GM23338 (cell line): Measurements from ENCODE around the gene MRPS15. TPM values are rescaled to one million over a fixed set of nuclear protein-coding genes. Genes with fewer than 3 reads are reported as not detected.

Experiments
- ATAC-seq: fragments of 200-7000 bp; cut with Tn5 transposase; 3 replicates; pipeline ENCODE4 v1.9.1; 2020
- DNase-seq: peaks from one replicate; pipeline ENCODE4 v3.0.0-alpha.2; 2015; ENCODE audit warnings: low spot score
- H2AFZ ChIP-seq: fragments of 200-600 bp; sonication (generic); 2 replicates; pipeline ENCODE4 v1.8.0; 2016; ENCODE audit warnings: antibody characterized with exemption, mild to moderate bottlenecking, moderate library complexity
- H3F3A ChIP-seq: fragments of 200-600 bp; sonication (generic); replicated peaks from 2 replicates; pipeline ENCODE4 v1.8.0; 2017; ENCODE audit warnings: antibody characterized with exemption, mixed run types, low read depth
- H3K27ac ChIP-seq: fragments of 200-600 bp; sonication (generic); 2 replicates; pipeline ENCODE4 v1.6.1; 2016; ENCODE audit warnings: low read depth
- H3K27me3 ChIP-seq: fragments of 200-600 bp; sonication (generic); 2 replicates; pipeline ENCODE4 v1.8.0; 2016; ENCODE audit warnings: mild to moderate bottlenecking, mixed run types, moderate library complexity; ENCODE audit not compliant: insufficient read depth
- H3K36me3 ChIP-seq: fragments of 200-600 bp; sonication (generic); 2 replicates; pipeline ENCODE4 v1.8.0; 2016; ENCODE audit warnings: mild to moderate bottlenecking; ENCODE audit not compliant: insufficient read depth
- H3K4me1 ChIP-seq: fragments of 200-600 bp; sonication (generic); 2 replicates; pipeline ENCODE4 v1.8.0; 2016; ENCODE audit warnings: mild to moderate bottlenecking, moderate library complexity; ENCODE audit not compliant: insufficient read depth
- H3K4me2 ChIP-seq: fragments of 200-600 bp; sonication (generic); 2 replicates; pipeline ENCODE4 v1.7.1; 2017; ENCODE audit warnings: mixed run types
- H3K4me3 ChIP-seq: fragments of 200-600 bp; sonication (generic); 2 replicates; pipeline ENCODE4 v1.6.1; 2016; ENCODE audit warnings: mixed run types
- H3K79me2 ChIP-seq: fragments of 200-600 bp; sonication (generic); replicated peaks from 2 replicates; pipeline ENCODE4 v1.8.0; 2017; ENCODE audit warnings: mild to moderate bottlenecking; ENCODE audit not compliant: insufficient read depth
- H3K9me2 ChIP-seq: fragments of 200-600 bp; sonication (generic); 2 replicates; pipeline ENCODE4 v1.8.0; 2017; ENCODE audit not compliant: insufficient read depth
- H4K20me1 ChIP-seq: fragments of 200-600 bp; sonication (generic); replicated peaks from 2 replicates; pipeline ENCODE4 v1.8.0; 2017; ENCODE audit warnings: mild to moderate bottlenecking; ENCODE audit not compliant: insufficient read depth
- H3K27ac Mint-ChIP-seq: 2 replicates; pipeline ENCODE4 v1.8.0; 2020; ENCODE audit warnings: inconsistent platforms, mild to moderate bottlenecking, moderate library complexity, mixed read lengths
- H3K27me3 Mint-ChIP-seq: 3 replicates; pipeline ENCODE4 v1.8.0; 2022; ENCODE audit warnings: low read depth, mild to moderate bottlenecking, moderate library complexity, mixed read lengths, inconsistent platforms; ENCODE audit not compliant: insufficient read depth, poor library complexity
- H3K36me3 Mint-ChIP-seq: 3 replicates; pipeline ENCODE4 v1.8.0; 2021; ENCODE audit warnings: low read depth, mild to moderate bottlenecking, inconsistent platforms, moderate library complexity, mixed read lengths
- H3K4me1 Mint-ChIP-seq: 3 replicates; pipeline ENCODE4 v1.8.0; 2020; ENCODE audit warnings: mild to moderate bottlenecking, inconsistent platforms, mixed read lengths
- H3K4me3 Mint-ChIP-seq: 3 replicates; pipeline ENCODE4 v1.8.0; 2021; ENCODE audit warnings: moderate library complexity, mild to moderate bottlenecking, inconsistent platforms, mixed read lengths
- H3K9me3 Mint-ChIP-seq: 3 replicates; pipeline ENCODE4 v1.8.0; 2020; ENCODE audit warnings: moderate library complexity, mild to moderate bottlenecking, inconsistent platforms, mixed read lengths
- EZH2 ChIP-seq: fragments of 200-600 bp; sonication (generic); IDR thresholded peaks from one replicate; pipeline ENCODE4 v1.8.0; 2017; ENCODE audit warnings: antibody characterized with exemption, mild to moderate bottlenecking, low read depth; ENCODE audit not compliant: unreplicated experiment
- EZH2phosphoT487 ChIP-seq: fragments of 200-600 bp; sonication (generic); IDR thresholded peaks from one replicate; pipeline ENCODE4 v1.8.1; 2018; ENCODE audit warnings: antibody characterized with exemption; ENCODE audit not compliant: unreplicated experiment
- JUNB ChIP-seq: IDR thresholded peaks from one replicate; pipeline ENCODE4 v1.6.1; 2016; ENCODE audit warnings: antibody characterized with exemption; ENCODE audit not compliant: unreplicated experiment
- NANOG ChIP-seq: IDR thresholded peaks from 2 replicates; pipeline ENCODE4 v1.6.1; 2016; ENCODE audit warnings: antibody characterized with exemption, borderline replicate concordance
- POLR2AphosphoS5 ChIP-seq: IDR thresholded peaks from 2 replicates; pipeline ENCODE4 v1.6.1; 2016; ENCODE audit warnings: antibody characterized with exemption, low read depth
- STAT1 ChIP-seq: IDR thresholded peaks from one replicate; pipeline ENCODE4 v1.6.1; 2016; ENCODE audit warnings: antibody characterized with exemption; ENCODE audit not compliant: unreplicated experiment
- ZNF114 ChIP-seq: fragments of 250-450 bp; sonication (Bioruptor Pico); IDR thresholded peaks from 2 replicates; pipeline ENCODE4 v1.5.0; 2020; ENCODE audit warnings: mild to moderate bottlenecking, moderate library complexity
- ZNF331 ChIP-seq: fragments of 250-450 bp; sonication (Bioruptor Pico); IDR thresholded peaks from 2 replicates; pipeline ENCODE4 v1.5.0; 2020; ENCODE audit warnings: low read depth, mild to moderate bottlenecking, moderate library complexity
- polyA plus RNA-seq: library from polyadenylated mRNA; unstranded; fragments of >200 nt; fragmentation: Nextera tagmentation; extraction: Ambion mirVana; gene quantifications from 2 replicates; pipeline ENCODE4 v1.2.1, GENCODE V29; 2016
- total RNA-seq: library from RNA; depleted of rRNA; stranded (reverse); fragments of >200 nt; shearing (Covaris generic); gene quantifications from 2 replicates; pipeline ENCODE4 v1.2.3, GENCODE V29; 2014
- TF ChIP-seq, protein P1 (sequence below): IDR thresholded peaks from 2 replicates; pipeline ENCODE4 v1.6.1; 2016; ENCODE audit warnings: antibody characterized with exemption
- TF ChIP-seq, protein P2 (sequence below): fragments of 250-450 bp; sonication (Bioruptor Pico); IDR thresholded peaks from 2 replicates; pipeline ENCODE4 v1.5.0; 2020; ENCODE audit warnings: mild to moderate bottlenecking, moderate library complexity
- TF ChIP-seq, protein P3 (sequence below): IDR thresholded peaks from one replicate; pipeline ENCODE4 v1.6.1; 2018; ENCODE audit warnings: antibody characterized with exemption; ENCODE audit not compliant: unreplicated experiment
- TF ChIP-seq, protein P4 (sequence below), 2 experiments: fragments of 200-600 bp in 1 of 2; sonication (generic) in 1 of 2; conservative IDR thresholded peaks; 2 replicates each; pipeline versions ENCODE4 v1.5.1 to v1.6.1; 2016 to 2017; ENCODE audit warnings: antibody characterized with exemption in 2 of 2, low read depth in 2 of 2, mild to moderate bottlenecking in 2 of 2, moderate library complexity in 1 of 2

The MRPS15 gene
- total and polyA plus RNA-seq, 2 experiments from 2014 or later = 105 to 311 TPM

DNA sequence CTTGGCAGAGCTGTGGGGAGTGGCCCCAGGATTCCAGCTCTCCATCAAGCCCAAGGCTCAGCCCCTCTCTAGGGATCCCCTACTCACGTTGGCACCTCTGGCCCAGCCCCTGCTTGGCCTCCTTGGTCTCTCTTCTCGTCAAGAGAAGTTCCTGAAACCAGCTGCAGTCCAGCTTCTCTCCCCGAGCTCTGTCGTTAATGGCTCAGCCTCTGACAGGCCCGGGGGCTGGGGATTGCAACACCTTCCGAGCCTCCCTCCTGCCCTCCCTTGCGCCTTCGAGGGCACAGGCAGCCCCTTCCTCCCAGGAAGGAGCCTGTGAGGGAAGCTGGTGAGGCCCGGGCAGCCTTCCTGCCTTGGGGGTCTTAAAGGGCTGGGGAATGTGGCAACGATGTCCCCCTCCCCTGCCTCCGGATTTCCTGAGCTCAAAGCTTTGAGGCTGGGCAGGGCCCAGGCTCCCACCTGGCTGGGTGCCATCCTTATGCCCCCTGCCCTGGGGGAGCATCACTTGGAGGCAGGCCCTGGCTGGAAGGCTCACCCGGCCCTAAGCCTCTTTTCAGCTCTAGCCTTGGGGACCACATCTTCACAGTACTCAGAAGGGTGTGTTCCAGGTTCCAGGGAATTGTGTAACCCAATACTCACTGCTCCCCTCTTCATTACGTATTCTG is 18.7 kb upstream of the MRPS15 start, which contains the start of gene CSF3R:
Gene CSF3R (minus strand): TSS at position 190 of the 665 bp plus-strand sequence. CDS start 3,417 bp downstream, outside the sequence.
- Mint-ChIP-seq H3K36me3 (no peaks in the 10 kb centered on the region), H3K4me3 (no peak within 1 kb of the TSS), H3K9me3 (peaks cover 3% of the 10 kb centered on the region; the same call in 1 of the 3 replicates), H3K27me3 (peaks cover 2% of the 10 kb centered on the region), H3K4me1 (peaks cover 8% of the 10 kb centered on the region), H3K27ac (no peak within 1 kb of the TSS)
- TF ChIP-seq, protein P1, sequence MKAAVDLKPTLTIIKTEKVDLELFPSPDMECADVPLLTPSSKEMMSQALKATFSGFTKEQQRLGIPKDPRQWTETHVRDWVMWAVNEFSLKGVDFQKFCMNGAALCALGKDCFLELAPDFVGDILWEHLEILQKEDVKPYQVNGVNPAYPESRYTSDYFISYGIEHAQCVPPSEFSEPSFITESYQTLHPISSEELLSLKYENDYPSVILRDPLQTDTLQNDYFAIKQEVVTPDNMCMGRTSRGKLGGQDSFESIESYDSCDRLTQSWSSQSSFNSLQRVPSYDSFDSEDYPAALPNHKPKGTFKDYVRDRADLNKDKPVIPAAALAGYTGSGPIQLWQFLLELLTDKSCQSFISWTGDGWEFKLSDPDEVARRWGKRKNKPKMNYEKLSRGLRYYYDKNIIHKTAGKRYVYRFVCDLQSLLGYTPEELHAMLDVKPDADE = no peak
- TF ChIP-seq ZNF331 (CRISPR knock-in tag) = no peak
- TF ChIP-seq EZH2phosphoT487 = no peak
- TF ChIP-seq, protein P2, sequence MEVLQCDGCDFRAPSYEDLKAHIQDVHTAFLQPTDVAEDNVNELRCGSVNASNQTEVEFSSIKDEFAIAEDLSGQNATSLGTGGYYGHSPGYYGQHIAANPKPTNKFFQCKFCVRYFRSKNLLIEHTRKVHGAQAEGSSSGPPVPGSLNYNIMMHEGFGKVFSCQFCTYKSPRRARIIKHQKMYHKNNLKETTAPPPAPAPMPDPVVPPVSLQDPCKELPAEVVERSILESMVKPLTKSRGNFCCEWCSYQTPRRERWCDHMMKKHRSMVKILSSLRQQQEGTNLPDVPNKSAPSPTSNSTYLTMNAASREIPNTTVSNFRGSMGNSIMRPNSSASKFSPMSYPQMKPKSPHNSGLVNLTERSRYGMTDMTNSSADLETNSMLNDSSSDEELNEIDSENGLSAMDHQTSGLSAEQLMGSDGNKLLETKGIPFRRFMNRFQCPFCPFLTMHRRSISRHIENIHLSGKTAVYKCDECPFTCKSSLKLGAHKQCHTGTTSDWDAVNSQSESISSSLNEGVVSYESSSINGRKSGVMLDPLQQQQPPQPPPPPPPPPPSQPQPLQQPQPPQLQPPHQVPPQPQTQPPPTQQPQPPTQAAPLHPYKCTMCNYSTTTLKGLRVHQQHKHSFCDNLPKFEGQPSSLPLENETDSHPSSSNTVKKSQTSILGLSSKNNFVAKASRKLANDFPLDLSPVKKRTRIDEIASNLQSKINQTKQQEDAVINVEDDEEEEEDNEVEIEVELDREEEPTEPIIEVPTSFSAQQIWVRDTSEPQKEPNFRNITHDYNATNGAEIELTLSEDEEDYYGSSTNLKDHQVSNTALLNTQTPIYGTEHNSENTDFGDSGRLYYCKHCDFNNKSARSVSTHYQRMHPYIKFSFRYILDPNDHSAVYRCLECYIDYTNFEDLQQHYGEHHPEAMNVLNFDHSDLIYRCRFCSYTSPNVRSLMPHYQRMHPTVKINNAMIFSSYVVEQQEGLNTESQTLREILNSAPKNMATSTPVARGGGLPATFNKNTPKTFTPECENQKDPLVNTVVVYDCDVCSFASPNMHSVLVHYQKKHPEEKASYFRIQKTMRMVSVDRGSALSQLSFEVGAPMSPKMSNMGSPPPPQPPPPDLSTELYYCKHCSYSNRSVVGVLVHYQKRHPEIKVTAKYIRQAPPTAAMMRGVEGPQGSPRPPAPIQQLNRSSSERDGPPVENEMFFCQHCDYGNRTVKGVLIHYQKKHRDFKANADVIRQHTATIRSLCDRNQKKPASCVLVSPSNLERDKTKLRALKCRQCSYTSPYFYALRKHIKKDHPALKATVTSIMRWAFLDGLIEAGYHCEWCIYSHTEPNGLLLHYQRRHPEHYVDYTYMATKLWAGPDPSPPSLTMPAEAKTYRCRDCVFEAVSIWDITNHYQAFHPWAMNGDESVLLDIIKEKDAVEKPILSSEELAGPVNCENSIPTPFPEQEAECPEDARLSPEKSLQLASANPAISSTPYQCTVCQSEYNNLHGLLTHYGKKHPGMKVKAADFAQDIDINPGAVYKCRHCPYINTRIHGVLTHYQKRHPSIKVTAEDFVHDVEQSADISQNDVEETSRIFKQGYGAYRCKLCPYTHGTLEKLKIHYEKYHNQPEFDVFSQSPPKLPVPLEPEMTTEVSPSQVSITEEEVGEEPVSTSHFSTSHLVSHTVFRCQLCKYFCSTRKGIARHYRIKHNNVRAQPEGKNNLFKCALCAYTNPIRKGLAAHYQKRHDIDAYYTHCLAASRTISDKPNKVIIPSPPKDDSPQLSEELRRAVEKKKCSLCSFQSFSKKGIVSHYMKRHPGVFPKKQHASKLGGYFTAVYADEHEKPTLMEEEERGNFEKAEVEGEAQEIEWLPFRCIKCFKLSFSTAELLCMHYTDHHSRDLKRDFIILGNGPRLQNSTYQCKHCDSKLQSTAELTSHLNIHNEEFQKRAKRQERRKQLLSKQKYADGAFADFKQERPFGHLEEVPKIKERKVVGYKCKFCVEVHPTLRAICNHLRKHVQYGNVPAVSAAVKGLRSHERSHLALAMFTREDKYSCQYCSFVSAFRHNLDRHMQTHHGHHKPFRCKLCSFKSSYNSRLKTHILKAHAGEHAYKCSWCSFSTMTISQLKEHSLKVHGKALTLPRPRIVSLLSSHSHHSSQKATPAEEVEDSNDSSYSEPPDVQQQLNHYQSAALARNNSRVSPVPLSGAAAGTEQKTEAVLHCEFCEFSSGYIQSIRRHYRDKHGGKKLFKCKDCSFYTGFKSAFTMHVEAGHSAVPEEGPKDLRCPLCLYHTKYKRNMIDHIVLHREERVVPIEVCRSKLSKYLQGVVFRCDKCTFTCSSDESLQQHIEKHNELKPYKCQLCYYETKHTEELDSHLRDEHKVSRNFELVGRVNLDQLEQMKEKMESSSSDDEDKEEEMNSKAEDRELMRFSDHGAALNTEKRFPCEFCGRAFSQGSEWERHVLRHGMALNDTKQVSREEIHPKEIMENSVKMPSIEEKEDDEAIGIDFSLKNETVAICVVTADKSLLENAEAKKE = no peak
- TF ChIP-seq ZNF114 = no peak
- no peak for TF ChIP-seq JUNB
- TF ChIP-seq EZH2 = no peak
- no peak for TF ChIP-seq NANOG
- TF ChIP-seq POLR2AphosphoS5 = no peak
- TF ChIP-seq, protein P3, sequence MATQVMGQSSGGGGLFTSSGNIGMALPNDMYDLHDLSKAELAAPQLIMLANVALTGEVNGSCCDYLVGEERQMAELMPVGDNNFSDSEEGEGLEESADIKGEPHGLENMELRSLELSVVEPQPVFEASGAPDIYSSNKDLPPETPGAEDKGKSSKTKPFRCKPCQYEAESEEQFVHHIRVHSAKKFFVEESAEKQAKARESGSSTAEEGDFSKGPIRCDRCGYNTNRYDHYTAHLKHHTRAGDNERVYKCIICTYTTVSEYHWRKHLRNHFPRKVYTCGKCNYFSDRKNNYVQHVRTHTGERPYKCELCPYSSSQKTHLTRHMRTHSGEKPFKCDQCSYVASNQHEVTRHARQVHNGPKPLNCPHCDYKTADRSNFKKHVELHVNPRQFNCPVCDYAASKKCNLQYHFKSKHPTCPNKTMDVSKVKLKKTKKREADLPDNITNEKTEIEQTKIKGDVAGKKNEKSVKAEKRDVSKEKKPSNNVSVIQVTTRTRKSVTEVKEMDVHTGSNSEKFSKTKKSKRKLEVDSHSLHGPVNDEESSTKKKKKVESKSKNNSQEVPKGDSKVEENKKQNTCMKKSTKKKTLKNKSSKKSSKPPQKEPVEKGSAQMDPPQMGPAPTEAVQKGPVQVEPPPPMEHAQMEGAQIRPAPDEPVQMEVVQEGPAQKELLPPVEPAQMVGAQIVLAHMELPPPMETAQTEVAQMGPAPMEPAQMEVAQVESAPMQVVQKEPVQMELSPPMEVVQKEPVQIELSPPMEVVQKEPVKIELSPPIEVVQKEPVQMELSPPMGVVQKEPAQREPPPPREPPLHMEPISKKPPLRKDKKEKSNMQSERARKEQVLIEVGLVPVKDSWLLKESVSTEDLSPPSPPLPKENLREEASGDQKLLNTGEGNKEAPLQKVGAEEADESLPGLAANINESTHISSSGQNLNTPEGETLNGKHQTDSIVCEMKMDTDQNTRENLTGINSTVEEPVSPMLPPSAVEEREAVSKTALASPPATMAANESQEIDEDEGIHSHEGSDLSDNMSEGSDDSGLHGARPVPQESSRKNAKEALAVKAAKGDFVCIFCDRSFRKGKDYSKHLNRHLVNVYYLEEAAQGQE = no peak
- TF ChIP-seq, protein P4, sequence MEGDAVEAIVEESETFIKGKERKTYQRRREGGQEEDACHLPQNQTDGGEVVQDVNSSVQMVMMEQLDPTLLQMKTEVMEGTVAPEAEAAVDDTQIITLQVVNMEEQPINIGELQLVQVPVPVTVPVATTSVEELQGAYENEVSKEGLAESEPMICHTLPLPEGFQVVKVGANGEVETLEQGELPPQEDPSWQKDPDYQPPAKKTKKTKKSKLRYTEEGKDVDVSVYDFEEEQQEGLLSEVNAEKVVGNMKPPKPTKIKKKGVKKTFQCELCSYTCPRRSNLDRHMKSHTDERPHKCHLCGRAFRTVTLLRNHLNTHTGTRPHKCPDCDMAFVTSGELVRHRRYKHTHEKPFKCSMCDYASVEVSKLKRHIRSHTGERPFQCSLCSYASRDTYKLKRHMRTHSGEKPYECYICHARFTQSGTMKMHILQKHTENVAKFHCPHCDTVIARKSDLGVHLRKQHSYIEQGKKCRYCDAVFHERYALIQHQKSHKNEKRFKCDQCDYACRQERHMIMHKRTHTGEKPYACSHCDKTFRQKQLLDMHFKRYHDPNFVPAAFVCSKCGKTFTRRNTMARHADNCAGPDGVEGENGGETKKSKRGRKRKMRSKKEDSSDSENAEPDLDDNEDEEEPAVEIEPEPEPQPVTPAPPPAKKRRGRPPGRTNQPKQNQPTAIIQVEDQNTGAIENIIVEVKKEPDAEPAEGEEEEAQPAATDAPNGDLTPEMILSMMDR (conservative IDR thresholded peaks at IDR 0.05; ENCODE audit: low read depth in 2 of 2) = no peak
- no peak for TF ChIP-seq STAT1
- H3K4me3 ChIP-seq = no peak within 1 kb of the TSS
- no peaks in the 10 kb centered on the region for H3K36me3 ChIP-seq
- H3K27me3 ChIP-seq = no peaks in the 10 kb centered on the region
- H3K4me2 ChIP-seq = no peak within 1 kb of the TSS
- H3F3A ChIP-seq = no peaks in the 10 kb centered on the region
- no peak within 1 kb of the TSS for H3K27ac ChIP-seq
- peak within 1 kb of the TSS; percentile 76; the same call in 1 of the 2 replicates for H2AFZ ChIP-seq
- ATAC-seq = 0 out of 3 replicates have a peak, but pooled peaks have one; percentile 14
- H3K9me2 ChIP-seq = no peaks in the 10 kb centered on the region
- no peaks in the 10 kb centered on the region for H4K20me1 ChIP-seq
- H3K4me1 ChIP-seq = no peaks in the 10 kb centered on the region
- no peak for DNase-seq
- no peaks in the 10 kb centered on the region for H3K79me2 ChIP-seq
